Activated CD8-positive, alpha-beta memory T cell treated with anti-CD3 and anti-CD28 coated beads, Interleukin-2, amount 50 U/mL, for 1 hour (primary cell): Measurements from ENCODE around the gene SLC25A30.
"Not testable (repeated sequence)": the region's sequence is repeated elsewhere in the genome, so short reads cannot be mapped to it uniquely, and the experiment has no call there.

ENCODE experiments used
- DNase-seq: peaks from one replicate; pipeline ENCODE4 v3.0.0-alpha.2; 2020; ENCODE audit errors: extremely low read depth

The SLC25A30 gene

GRCh38 chr13:45432737-45433380 lies 14.7 kb upstream of the SLC25A30 start:
- DNase-seq, result no peak

GRCh38 chr13:45426056-45426841 lies 8.1 kb upstream of the SLC25A30 start:
- not testable (repeated sequence) for DNase-seq

GRCh38 chr13:45422731-45423292 lies 4.6 kb upstream of the SLC25A30 start:
- no peak for DNase-seq

- DNase-seq, result no peak
Observed at GRCh38 chr13:45419945-45420344, 1.8 kb upstream of the SLC25A30 start.

- DNase-seq, result not testable (repeated sequence)
Observed at GRCh38 chr13:45419389-45419788, 1.2 kb upstream of the SLC25A30 start.

- DNase-seq, result no peak
Observed at GRCh38 chr13:45416516-45417128, 1.6 kb downstream of the SLC25A30 start.

GRCh38 chr13:45415112-45415511 lies 3.1 kb downstream of the SLC25A30 start:
- no peak for DNase-seq

- no peak for DNase-seq
Observed at GRCh38 chr13:45413826-45414307, 4.3 kb downstream of the SLC25A30 start.

GRCh38 chr13:45412274-45413049 lies 5.7 kb downstream of the SLC25A30 start:
- DNase-seq, result no peak

- no peak for DNase-seq
Observed at GRCh38 chr13:45411631-45412030, 6.5 kb downstream of the SLC25A30 start.

GRCh38 chr13:45411221-45411620 lies 7.0 kb downstream of the SLC25A30 start:
- no peak for DNase-seq

GRCh38 chr13:45410466-45410865 lies 7.7 kb downstream of the SLC25A30 start:
- no peak for DNase-seq

GRCh38 chr13:45410001-45410400 lies 8.2 kb downstream of the SLC25A30 start:
- no peak for DNase-seq

GRCh38 chr13:45406421-45406820 lies 11.8 kb downstream of the SLC25A30 start:
- no peak for DNase-seq

- DNase-seq, result no peak
Observed at GRCh38 chr13:45403081-45403480, 15.1 kb downstream of the SLC25A30 start.

GRCh38 chr13:45402641-45403040 lies 15.5 kb downstream of the SLC25A30 start:
- no peak for DNase-seq

GRCh38 chr13:45401314-45401713 lies 16.9 kb downstream of the SLC25A30 start:
- DNase-seq, result no peak

GRCh38 chr13:45398877-45399276 lies 19.3 kb downstream of the SLC25A30 start:
- no peak for DNase-seq

GRCh38 chr13:45396533-45397095 lies 21.6 kb downstream of the SLC25A30 start:
- no peak for DNase-seq

GRCh38 chr13:45393941-45394570 lies 24.1 kb downstream of the SLC25A30 start:
- DNase-seq, result no peak

GRCh38 chr13:45392811-45393210 lies 25.4 kb downstream of the SLC25A30 start:
- no peak for DNase-seq
